HK-2 (cell line): ENCODE data around the gene TFF1.
"Not testable (repeated sequence)": the region's sequence is repeated elsewhere in the genome, so short reads cannot be mapped to it uniquely, and the experiment has no call there.

Source experiments
- DNase-seq: peaks from one replicate; pipeline ENCODE4 v3.0.0-alpha.2; 2018; ENCODE audit not compliant: unreplicated experiment

The TFF1 gene

DNA sequence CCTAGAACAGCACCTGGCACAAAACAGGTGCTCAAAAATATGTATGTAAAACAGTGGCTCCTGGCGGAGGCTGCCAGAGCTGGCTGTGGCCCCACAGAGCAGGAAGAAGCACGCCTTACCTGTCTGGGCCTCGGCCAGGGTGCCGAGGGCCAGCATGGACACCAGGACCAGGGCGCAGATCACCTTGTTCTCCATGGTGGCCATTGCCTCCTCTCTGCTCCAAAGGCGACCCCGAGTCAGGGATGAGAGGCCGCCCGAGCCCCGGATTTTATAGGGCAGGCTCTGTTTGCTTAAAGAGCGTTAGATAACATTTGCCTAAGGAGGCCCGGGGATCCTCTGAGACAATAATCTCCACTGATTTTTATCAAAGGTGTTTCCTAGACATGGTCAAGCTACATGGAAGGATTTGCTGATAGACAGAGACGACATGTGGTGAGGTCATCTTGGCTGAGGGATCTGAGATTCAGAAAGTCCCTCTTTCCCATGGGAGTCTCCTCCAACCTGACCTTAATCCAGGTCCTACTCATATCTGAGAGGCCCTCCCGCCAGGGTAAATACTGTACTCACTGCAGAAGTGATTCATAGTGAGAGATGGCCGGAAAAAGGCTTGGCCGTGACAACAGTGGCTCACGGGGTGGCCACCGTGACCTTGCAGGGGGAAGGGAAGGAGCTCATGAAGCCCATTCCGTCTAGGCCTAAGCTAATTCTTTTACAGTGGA, at the start of gene TFF1:
Gene TFF1 (minus strand): TSS at position 244 of the 719 bp plus-strand sequence. CDS start 40 bp downstream, at position 204.
- DNase-seq: peak; percentile 22

DNA sequence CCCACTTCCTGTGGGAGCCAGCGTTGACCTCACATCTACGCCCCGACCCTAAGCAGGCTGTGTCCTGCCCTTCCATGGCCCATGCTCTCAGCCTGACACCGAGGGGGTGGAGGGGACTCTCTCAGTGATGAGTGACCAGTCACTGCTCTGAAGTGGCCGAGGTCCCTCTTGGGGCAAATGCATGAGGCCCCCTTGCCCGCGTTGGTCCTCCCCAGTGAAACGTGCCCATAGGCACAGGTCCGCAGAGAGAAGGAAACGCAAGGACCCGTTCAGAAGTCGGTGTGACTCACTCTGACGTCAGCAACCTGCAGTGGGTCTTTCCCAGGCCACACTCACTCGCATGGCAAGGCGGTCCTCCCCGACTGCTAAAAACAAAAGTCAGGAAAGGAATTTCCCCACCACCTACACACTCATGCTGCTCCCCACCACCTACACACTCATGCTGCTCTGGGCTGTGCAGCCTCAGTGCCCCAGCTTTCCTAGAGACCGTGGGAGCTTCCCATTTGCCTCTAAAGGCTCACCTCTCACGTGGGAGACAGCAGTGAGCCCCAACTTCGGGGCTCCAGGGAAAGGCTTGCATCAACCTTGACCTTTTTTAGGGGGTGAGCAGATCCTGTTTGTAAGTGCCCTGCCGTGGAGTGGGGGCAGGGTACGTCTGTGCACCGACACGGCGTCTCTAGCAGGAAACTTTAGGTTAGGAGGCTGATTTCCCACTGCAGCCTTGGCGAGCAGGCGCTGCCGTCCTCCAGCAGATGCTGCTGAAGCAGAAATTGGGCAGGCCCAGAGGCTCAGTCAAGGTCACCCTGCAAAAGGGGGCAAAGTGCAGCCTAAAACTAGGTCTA, 48.8 kb upstream of the TFF1 start:
- DNase-seq: peak; percentile 75

DNA sequence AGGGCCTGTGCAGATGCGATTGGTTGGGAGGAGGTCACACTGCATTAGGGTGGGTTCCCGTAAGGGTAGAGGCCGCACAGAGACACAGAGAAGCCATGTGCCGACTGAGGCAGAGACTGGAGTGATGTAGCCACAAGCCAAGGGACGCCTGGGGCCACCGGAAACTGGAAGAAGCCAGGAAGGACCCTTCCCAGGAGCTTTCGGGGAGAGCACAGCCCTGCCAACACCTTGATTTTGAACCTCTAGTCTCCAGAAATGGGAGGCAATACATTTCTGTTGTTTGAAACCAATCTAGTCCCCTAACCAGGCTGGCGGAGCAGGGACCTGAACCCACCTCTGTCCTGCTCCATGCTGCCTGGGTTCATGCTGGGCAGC, 48.2 kb upstream of the TFF1 start:
- no peak for DNase-seq

DNA sequence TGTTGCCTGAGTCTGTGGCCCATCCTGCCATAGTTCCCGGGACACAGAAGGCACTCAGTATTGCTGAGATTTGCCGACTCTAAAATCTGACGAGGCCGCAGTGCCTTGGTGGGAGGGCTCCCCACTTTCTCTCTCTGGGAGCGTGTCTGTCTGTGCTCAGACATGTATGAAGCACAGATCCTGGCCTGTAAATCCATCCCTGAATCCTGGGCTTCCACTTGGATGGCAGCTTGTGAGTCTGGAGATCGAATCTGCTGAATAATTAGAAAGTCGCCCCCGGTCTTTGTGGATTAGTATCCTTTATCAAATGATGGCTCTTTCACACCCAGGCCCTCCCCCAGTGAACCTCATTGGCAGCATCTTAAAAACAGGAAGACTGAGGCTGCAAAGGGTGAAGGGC, 47.7 kb upstream of the TFF1 start:
- no peak for DNase-seq

DNA sequence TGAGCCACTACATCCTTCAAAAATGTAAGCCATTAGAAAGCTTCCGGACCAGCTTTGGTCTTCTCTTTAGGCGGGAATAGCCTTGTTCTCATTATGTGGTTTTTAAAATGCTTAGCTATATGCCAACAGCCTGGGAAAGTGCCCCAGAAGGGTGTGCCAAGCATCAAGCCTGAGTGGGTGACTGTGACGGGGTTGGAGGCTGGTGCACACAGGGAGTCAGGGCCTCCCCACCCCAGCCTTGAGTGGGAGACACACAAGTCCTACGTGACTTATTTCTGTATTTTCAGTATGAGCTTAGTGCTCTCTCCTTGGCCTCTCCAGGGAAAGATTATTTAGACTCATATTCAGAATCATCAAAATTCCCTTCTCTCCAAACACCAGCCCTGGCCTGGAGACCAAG, 47.2 kb upstream of the TFF1 start:
- DNase-seq: no peak

DNA sequence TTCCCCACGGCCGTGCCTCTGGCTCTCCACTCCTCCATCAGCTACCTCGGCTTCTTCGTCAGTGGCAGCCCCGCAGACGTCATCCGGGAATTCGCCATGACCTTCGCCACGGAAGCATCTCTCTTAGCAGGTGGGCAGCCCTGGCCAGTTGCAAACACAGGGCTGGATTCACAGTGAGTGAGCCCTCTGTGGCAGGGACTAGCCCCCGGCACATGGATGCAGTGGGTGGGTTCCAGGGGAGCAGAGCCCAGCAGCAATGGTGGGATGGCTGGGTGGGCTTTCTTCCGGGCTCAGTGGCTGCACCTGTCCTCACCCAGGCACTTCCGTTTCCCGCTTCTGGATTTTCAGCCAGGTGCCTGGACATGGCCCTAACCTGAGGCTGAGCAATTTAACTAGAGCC, 46.8 kb upstream of the TFF1 start:
- DNase-seq: no peak

DNA sequence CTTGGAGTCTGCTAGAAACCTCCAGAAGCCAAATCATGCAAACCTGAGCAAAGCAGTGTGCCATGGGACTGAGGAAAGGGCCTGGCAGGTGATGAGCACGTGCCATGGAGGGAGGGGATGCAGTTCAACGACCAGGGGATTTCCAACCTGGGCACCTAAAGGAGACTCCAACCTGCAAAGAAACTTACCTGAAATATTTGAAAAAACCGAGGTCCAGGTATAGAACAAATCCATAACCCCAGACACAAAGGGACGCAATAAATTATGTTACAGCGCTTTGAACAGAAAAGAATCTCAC, 46.2 kb upstream of the TFF1 start:
- DNase-seq: no peak

DNA sequence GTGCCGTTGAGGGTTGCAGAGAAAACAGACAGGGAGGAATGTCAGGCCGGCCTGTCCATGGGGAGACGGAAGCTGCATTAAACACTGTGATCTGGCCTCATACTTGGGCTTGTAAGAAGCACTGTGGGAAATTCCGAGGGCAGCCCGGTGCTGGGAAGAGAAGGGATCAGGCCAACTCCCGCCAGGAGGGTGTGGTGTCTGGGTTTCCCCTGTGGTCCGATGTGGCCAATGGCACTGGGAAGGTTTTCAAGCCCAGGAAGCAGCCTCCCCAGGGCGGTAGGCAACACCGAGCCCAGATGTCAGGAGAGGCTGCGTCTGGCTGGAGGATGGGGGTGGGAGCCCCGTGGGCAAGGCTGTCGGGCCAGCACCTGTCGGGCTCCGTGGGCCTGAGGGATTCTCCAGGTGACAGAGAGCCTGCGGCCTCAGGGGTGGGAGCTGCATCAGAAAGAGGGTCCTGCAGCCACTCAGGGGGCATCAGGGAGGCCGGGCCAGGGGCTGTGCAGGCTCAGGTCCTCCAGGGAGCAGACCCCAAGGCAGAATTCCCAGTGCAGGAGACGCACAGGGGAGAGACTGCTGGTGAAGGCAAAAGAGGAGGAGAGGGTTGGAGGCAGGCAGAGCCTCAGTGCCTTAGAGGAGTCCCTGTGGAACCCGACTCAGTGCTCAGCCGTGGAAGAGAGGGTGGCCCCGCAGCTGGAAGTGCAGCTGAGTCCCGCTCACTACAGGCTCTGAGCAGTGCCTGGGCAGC, 45.7 kb upstream of the TFF1 start:
- DNase-seq: peak; percentile 2

DNA sequence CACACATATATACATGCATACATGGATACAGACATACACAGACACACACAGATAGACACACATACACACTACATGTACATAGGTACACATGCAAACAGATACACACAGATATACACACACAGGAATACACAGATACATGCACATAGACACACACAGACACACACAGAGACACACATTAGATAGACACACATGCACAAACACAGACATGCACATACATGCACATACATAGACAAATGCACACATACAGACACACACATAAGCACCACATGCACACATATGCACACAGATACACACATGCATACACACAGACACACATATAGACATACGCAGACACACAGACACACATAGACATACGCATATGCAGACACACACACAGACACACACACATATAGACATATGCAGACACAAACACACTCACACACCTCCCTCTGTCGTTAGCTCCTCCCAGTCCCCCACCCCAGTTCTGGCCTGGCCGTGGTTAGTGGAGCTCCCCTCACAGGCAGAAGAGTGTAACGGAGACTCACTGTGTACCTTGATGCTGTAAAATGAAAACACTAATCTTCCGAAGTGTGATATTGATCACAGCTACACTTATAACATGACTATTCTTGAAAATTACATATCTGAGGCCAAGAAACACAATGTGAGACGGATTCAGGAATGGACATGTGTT, 45.0 kb upstream of the TFF1 start:
- no peak for DNase-seq

DNA sequence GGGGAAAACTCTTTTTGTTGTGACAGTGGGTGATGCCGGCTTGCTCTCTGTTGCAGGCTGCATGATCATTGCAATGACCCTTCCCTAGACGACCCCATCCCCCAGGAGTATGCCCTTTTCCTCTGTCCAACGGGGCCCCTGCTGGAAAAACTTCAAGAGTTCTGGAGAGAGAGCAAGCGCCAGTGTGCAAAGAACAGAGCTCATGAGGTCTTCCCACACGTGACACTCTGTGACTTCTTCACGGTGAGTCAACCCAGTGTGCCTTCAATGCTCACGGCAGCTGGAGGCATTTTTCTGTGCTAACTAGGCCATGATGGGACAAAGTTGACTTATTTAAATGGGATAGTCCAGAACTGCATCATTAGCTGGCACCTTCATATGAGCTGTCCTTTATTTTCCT, 43.0 kb upstream of the TFF1 start:
- no peak for DNase-seq

DNA sequence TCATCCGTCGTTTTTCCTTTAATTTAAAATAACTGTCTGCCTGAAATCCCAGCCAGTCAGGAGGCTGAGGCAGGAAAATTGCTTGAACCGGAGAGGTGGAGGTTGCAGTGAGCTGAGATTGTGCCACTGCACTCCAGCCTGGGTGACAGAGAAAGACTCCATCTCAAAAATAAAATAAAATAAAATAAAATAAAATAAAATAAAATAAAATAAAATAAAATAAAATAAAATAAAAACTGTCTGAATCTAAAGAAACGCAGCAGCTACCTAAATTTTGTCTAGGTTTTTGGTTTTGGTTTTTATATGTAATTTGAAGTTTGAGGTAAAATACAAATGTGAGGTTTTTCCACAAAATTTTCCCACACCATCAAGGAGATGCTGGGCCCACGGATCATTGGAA, 42.4 kb upstream of the TFF1 start:
- DNase-seq: not testable (repeated sequence)

DNA sequence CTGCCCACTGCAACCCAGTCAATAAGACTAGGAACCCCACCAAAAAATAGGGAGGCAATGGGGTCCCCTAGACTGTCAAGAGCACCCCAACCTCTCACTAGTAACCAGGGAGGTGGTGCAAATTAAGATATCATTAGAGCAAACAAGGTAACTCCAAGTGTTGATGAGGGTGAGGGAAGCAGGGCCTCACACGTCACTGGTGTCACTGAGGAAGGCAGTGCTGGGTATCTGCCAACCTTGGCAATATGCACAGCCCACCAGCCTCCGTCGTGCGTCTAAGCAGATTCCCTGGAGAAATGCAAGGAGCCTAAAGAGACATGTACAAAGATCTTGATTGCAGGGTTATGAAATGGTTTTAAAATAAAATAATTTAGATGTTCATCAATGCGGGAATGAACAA, 41.1 kb upstream of the TFF1 start:
- no peak for DNase-seq

DNA sequence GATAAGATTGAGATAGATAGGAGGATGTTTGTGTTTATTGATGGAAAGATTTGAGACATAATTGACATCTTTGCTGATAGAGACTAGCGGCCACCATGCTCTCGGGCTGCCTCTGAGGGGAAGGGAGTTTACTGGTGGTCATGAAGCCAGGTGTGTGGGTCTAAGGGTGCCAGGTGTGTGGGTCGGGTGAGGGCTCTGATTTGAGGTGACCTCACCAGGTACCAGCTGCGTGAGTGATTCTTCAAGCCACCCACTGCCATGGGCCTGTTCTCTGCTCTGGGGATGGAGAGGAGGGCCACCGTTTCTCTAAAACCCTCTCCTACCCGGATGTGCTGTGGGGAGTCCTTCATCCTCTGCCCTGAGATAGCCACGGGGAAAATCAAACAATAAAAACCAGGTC, 40.5 kb upstream of the TFF1 start:
- no peak for DNase-seq

DNA sequence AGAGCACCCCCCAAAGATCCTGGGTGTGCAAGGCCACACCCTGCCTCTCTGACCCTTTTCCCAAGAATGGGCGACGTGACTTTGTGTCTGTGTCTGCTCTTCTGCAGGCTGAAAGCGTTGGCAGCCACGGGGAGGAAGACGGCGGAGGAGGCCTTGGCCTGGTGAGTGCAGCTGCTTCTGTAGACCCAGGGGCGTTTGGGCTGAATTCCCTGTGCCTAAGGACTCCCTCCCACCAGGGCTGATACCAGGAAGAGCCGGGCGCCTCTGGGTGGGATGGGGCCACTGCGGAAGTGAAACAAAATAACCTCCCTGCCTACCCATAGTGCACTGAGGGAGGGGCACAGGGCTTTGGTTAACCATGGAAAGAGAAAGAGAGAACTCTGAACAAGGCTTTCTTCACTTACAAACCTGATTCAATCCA, 39.9 kb upstream of the TFF1 start:
- no peak for DNase-seq

DNA sequence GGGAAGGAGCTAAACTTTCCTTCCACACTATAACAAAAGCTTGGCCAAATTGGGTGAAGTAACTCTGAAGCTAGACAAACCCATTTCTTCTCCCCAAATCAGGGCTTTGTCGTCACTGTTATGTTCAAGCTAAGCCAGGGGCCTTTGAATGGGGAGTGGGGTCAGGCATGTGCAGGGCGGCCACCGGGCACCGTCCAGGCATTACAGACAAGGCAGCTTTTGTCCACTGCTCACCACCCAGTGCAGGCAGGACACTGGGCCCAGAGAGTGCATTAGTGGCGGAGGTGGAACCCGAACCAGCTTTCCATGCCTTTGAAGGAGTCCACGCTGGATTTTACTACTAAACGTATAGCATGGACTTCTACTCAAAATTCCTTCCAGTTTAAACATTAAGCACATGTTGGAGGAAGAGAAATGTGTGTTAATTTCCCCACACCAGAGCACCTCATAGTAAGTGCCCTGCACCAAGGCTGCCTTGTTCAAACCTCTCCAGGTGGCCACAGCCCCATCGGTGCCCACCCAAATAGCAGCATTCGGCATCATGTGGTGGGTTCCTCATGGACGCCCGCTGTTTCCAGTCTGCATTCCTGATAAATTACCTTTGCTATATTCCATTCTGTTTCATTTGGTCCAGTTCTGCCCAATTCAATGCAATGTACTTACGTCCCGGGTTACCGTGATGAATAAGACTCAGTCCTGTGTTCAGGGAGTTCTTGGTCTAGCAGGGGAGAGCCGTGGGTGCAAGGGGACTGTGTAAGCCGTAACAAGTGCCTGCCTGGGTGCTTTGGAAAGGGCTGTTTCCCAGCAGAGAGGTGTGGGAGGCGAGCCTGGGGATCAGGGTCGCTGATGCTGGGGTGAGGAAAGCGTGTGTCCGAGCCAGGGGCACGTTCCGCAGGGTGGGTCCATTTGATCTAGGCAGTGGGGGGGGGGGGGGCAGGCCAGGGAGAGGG, 39.0 kb upstream of the TFF1 start:
- no peak for DNase-seq

DNA sequence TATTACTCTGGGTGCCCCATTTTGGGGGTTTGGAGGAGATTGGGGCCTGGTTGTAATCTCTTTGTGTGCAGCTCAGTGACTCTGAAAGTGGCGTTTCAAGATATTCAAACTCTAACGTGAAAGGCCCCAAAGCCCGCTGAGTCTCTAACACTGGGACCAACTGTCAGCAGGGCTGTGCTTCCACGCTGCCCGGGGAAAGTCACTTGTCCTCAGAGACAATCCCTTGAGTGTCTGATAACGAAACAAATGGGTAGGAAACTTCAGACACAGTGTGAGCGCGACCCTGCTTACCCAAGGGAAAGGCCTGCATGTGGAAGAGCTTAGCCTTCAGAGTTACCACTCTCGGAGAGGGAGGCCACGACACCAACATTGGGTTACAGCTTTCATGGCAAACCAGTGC, 38.2 kb upstream of the TFF1 start:
- DNase-seq: no peak

DNA sequence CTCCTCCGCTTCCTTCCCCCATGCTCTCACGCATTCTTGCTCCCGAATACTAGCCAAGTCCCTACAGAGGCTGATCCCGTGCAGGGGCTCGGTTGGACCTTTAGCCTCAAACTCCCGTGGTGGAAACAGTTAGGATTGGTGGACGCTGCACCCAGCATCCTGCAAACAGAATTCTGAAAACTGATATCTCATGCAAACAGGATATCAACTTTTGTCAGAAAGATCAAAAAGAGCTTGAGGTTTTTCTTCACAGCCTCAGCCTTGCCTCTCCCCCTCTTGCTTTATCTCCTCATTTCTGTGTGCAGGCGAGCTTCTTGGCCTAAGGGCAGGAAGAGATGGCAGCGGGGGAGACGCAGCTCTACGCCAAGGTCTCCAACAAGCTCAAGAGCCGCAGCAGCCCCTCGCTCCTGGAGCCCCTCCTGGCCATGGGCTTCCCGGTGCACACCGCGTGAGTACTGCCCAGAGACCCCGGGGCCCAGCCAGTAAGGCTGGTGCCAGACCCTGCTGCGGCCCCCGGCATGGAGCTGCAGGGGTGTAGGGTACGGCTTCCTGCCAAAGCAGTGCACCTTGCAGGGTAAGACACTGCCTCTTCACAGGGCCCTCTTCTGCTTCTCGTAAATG, 37.4 kb upstream of the TFF1 start, which contains the start of gene UBASH3A:
Gene UBASH3A (plus strand): TSS at position 292 of the 621 bp plus-strand sequence. CDS start 44 bp downstream, at position 336.
- DNase-seq: no peak

DNA sequence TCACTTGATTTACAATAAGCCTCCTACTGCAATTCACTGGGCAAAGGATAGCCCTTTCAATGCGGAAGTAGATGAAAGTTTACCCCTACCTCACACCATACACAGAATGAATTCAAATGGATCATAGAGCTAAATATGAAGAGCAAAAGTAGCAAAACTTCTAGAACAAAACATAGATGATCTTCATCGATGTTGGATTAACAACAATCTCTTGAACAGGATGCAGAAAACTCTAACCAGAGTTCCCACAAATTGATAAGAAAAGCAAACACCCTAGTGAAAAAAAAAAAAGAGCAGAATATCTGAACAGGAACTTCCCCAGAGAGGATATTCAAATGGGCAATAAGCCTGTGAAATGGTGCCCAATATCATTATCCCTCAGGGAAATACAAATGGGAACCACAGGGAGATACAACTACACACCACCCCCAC, 35.5 kb upstream of the TFF1 start:
- no peak for DNase-seq

DNA sequence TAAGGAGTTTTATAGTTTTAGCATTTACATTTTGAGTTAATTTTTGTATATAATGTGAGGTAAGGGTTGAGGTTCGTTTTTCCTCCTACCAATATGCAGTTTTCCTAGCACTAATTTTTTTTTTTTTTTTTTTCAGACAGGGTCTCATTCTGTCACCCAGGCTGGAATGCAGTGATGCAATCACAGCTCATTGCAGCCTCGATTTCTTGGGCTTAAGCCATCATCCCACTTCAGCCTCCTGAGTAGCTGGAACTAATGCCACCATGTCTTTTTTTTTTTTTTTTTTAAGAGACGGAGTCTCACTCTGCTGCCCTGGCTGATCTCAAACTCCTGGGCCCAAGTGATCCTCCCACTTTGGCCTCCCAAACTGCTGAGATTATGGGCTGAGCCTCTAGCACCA, 34.8 kb upstream of the TFF1 start:
- DNase-seq: no peak

DNA sequence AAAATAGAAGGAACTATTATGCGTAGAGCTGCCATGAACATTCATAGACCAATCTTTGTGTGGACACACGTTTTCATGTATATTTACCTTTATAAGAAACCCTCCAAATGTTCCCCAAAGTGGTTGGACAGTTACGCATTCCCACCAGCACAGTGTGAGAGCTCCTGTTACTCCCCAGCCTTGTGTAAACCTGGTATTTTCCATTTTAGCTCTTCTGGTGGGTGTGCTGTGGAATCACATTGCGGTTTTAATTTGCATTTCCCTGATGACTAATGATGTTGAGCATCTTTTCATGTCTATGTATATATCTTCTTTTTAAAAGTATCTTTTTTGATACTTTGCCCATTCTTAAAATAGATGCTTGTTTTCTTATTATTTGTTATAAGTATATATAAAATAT, 34.2 kb upstream of the TFF1 start:
- no peak for DNase-seq
